Lung microvascular endothelial cell (primary cell): Measurements from ENCODE around the gene MAPK14. TPM values are rescaled to one million over a fixed set of nuclear protein-coding genes. Genes with fewer than 3 reads are reported as not detected.
"Not testable (repeated sequence)": the region's sequence is repeated elsewhere in the genome, so short reads cannot be mapped to it uniquely, and the experiment has no call there.

Experiments
- DNase-seq, 2 donors: peaks; one replicate each; pipeline versions ENCODE4 v3.0.0 to v3.0.0-alpha.2; 2010; ENCODE audit warnings: low read depth in 2 of 2
- total RNA-seq: library from RNA; depleted of rRNA; stranded (reverse); fragments of >200 nt; gene quantifications from 2 replicates; pipeline ENCODE4 v1.2.1, GENCODE V29; 2014

The MAPK14 gene
- total RNA-seq, result 29.2 and 36.5 TPM in 2 replicates

DNA sequence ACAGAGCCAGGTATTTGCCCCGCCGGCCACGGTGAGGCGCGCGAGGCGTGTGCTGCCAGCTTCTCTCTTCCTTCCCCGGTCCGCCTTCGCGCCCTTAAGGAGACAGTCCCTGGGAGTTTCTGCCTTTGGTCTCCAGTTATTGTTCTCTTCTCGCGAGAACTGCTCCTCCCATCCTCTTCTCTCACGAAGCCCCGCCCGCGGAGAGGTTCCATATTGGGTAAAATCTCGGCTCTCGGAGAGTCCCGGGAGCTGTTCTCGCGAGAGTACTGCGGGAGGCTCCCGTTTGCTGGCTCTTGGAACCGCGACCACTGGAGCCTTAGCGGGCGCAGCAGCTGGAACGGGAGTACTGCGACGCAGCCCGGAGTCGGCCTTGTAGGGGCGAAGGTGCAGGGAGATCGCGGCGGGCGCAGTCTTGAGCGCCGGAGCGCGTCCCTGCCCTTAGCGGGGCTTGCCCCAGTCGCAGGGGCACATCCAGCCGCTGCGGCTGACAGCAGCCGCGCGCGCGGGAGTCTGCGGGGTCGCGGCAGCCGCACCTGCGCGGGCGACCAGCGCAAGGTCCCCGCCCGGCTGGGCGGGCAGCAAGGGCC, at the start of gene MAPK14:
Gene MAPK14 (plus strand): TSS at position 308 of the 587 bp plus-strand sequence. CDS start 350 bp downstream, outside the sequence.
- DNase-seq, result peak; percentile 99 to 100

DNA sequence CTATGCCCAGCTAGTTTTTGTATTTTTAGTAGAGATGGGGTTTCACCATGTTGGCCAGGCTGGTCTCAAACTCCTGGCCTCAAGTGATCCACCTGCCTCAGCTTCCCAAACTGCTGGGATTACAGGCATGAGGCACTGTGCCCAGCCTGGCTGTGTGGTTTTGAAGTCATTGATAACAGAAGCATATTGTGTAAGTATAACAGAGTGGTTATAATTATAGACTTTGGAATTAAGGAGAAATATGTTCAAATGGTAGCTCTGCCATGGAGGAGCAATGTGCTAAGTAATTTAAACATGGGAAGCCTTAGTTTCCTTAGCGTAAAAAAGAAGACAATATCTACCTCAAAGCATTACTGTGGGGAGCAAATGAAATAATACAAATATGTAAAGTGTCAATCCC, 47.5 kb upstream of the MAPK14 start:
- DNase-seq, result not testable (repeated sequence)

DNA sequence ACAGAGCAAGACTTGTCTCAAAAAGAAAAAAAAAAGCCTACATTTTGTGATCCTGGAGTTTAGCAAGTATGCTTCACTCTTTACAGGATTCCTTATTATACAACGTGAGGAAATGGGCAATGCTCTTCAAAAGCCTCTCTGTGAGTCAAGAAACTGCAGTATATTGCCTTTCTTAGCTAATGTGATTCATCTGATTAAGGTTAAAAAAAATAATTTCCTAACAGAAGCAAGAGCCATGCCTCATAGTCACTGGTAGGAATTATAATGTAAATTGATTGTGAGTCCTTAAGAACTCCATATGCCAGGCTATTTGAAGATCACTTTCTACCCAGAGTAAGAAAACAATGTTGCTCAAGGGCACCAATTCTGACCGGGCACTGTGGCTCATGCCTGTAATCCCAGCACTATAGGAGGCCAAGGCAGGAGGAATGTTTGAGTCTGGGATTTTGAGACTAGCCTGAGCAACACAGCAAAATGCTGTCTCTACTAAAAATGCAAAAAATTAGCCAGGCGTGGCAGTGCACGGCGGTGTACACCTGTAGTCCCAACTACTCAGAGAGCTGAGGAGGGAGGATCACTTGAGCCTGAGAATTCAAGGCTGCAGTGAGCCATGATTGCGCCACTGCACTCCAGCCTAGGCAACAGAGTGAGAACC, 46.5 kb upstream of the MAPK14 start:
- no peak for DNase-seq

DNA sequence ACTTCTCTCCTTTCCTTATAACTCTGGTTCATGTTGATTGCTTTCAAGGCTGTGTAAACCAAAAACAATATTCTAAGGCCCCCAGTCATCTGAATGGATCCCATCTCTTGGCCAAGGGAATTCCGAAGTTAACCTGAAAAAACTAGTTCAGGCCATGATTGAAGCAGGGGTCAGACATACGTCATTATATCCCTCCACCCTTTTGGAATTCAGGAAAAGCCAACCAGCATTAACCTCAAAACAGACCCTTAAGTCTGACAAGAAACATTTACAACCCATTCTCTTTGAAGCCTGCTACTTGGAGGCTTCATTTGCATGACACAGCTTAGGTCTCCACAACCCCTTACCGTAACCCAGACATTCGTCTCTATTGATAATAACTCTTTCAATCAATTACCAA, 42.9 kb upstream of the MAPK14 start:
- no peak for DNase-seq

DNA sequence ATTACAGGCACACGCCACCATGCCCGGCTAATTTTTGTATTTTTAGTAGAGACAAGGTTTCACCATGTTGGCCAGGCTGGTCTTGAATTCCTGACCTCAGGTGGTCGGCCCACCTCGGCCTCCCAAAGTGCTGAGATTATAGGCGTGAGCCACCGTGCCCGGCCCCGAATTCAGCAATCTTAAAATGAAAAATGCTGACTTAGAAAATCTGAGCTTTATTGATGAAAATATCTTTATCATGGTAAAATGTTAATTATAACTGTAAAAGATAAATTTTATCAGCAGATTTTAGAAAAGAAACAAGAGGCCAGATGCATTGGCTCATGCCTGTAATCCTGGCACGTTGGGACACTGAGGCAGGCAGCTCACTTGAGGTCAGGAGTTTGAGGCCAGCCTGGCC, 39.6 kb upstream of the MAPK14 start:
- not testable (repeated sequence) for DNase-seq

DNA sequence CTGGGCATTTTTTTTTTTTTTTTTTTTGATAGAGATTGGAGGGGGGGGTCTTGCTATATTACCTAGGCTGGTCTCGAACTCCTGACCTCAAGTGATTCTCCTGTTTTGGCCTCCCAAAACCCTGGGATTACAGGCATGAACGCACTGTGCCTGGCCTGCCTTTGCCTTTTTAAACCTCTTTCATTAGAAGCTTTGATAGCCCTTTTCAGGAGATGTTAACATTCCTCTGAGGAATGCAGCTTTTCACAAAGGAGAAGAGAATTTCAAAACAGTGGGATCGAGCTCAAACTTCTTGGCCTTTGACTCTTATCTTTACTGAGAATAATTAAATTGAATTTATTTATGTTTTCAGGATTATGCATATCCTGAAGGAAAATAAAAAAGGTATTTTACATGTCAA, 34.5 kb upstream of the MAPK14 start:
- no peak for DNase-seq

DNA sequence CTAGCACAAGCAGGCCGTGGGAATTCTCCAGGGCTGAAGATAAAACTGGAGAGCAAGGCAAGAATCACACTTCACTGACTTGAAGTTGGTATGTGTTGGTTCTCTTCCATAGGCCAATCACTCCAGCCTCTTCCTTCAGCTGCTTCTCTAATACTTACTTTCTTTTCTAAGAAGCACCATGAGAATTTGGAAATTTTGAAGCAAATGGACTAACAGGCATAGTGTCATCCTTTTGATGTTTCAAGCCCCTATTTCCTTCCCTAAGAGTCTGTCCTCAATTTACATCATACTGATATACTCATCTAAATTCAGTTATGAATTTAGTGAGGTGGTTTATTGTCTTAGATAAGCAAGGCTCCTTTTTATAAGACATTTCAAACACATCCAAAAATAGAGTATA, 27.2 kb upstream of the MAPK14 start:
- DNase-seq, result no peak

DNA sequence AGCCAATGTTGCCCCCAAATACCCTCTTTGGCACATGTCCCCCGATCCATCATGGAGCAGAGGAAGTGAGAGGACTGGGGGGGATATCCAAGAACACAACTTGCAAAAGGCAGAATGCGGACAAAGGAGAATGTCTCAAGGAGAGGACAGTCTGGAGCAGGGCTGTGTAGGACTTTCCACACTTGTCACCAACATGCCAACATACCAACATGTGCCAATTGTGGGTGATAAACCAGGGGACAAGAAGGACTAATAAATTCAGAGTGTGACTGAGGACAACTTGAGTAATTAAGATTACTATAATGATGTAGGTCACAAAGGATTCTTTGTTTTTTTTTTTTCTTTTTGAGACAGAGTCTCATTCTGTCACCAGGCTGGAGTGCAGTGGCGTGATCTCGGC, 11.9 kb upstream of the MAPK14 start:
- no peak for DNase-seq

DNA sequence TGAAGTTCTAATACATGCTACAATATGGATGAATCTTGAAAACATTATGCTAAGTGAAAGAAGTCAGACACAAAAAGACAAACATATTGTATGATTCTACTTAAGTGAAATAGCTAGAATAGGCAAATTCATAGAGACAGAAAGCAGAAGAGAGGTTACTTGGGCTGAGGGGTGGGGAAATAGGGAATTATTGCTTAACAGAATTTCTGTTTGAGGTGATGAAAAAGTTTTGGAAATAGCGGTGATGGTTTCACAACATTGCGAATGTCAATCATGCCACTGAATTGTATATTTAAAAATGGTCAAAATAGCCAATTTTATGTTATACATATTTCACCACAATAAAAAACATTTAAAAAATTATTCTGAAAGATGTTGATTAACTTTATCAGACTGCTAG, 9.3 kb upstream of the MAPK14 start:
- DNase-seq, result no peak

DNA sequence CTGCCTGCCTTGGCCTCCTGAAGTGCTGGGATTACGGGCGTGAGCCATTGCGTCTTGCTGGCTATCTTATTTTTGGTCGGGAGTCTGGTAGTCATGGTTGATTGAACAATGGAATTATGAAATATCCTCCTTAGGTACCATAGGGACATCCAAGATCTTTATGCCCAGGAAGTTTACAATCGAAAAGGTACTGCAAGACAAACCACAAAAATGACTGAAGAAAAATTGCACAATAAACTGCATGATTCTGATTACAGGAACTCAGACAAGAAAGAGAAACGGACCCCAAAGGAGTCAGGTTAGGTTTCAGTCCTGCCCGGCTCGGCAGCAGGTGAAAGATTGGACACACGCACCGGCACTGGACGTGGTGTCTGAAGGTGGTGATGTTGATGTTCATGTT, 8.4 kb upstream of the MAPK14 start:
- no peak for DNase-seq

DNA sequence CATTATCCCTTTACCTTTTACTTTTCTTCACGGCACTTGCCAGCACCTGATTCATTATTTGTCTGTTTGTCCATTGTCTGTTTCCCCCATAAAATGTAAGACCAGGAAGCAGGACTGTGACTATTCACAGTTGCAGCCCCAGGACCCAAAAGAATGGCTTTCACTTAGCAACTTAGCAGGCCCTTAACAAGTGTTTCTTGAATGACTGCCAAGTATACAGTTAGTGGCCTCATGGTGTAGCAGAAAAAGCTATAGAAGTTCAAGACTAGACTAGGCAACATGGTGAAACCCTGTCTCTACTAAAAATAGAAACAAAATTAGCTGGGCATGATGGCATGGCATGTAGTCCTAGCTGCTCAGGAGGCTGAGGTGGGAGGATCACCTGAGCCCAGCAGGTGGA, 7.5 kb upstream of the MAPK14 start:
- no peak for DNase-seq

DNA sequence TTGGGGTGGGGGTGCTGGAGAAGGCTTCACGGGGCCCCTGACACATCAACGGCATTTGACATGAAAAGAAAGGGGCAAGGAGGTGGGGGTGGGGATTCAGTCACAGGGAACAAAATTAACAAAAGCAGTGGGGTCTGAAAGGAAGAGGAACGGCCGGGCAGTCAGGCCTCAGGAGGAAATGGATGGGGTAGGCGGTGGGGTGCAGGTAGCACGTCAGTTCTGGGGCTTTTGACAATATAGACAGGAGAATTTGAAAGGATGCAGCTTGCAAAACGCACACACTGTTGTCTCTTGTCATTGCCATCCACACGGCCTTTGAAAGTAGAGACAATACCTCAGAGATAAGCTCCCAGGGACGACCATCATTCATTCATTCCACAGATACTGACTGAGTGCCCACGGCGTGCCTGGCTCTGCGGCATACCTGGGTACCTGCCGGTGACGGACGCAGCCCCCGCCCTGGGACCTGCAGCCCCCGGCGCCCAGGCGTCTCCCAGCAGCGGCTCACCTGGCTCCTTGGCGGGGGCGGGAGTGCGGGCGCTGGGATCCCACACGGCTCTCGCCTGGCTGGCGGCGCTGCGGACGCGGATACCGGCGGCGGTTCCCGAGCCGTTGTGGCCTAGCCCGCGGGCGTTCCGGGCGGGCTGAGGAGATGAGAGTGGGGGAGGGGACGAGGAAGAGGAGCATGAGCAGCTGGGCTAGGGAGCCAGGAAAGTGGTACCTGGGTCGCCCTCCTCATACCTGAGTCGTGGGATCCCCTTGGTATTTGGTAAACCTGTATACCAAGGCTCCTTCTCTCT, 3.4 kb upstream of the MAPK14 start, which contains the start of gene SLC26A8:
Gene SLC26A8 (minus strand): TSS at position 646 of the 800 bp plus-strand sequence. CDS start 4,934 bp downstream, outside the sequence.
- DNase-seq, result no peak

DNA sequence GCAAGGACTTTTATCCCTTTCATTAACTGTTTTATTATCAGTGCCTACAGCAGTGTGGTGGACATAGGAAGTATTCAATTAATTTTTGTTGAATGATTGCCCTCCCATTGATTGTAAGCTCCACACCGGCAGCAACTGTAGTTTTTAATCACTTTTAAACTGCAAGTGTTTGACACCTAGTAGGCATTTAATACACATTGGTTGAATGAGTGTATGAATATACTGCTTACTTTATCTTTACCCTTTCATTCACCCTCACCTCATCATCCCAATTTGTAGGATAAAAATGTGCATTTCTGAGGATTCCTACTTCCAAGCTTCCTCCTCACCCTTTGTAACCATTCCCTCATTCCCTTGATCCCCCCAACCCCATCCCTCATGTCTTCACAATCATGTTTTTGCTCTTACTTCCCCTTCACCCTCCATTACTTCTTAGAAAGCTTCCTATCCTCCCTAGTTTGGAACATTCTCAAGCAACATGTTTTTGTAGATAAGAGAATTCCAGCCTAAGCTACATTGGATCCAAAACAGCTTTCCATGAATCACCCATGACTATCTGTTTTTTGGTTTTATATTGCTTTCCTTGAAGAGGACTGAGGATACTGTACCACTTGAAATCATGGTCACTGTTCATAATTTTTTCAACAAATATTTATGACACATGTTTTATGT, 2.2 kb upstream of the MAPK14 start:
- DNase-seq, result peak in 1 of 2 donors; percentile 9

DNA sequence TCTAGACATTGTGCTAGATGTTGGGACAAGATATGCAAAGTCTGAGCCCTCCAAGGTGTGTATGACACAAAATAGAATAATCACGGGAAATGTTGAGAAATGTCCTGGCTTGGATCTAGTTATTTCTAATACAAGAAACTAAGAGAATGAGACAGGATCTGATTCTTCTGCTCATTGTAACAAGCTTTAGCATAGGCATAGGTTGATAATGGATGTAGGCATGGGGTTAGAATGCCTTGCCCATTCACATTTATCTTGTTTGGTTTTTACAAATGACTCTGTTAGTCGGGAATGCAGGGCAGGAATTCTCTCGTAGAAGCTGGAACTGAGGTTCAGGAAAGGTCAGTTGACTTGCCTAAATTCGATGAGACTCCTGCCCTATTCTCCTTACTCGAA, 1.7 kb upstream of the MAPK14 start:
- DNase-seq, result peak; percentile 6 to 13

DNA sequence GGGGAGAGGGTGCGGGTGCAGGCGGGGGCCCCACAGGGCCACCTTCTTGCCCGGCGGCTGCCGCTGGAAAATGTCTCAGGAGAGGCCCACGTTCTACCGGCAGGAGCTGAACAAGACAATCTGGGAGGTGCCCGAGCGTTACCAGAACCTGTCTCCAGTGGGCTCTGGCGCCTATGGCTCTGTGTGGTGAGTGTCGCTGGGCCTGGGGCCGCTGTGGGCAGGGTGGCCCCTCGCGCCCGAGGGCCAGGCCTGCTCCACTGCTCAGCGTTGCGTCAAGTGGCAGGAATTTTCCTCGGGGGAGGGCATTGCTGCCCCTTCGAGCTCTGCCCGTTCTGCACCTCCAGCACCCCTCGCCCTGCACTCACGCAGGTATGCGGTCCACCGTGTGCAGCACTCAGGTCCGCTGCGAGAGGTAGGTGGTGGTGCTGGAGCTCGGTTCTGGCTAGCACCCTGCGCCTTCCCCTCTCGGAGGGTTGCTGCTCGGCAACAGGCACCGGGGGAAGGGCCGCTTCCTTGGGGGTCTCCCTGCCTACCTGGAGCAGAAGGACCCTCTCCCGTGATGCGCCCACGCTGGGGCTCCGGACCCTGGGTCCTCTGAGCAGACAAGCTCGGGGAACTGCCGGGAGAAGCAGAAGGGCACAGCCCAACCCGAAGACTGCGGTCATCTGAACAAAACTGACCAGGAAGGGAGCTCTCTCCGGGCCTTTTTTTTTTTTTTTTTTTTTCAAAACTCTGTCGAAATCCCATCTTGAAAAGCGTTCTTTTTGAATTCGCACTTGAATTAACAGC, 674 bp downstream of the MAPK14 start:
- DNase-seq, result peak; percentile 27 to 39

DNA sequence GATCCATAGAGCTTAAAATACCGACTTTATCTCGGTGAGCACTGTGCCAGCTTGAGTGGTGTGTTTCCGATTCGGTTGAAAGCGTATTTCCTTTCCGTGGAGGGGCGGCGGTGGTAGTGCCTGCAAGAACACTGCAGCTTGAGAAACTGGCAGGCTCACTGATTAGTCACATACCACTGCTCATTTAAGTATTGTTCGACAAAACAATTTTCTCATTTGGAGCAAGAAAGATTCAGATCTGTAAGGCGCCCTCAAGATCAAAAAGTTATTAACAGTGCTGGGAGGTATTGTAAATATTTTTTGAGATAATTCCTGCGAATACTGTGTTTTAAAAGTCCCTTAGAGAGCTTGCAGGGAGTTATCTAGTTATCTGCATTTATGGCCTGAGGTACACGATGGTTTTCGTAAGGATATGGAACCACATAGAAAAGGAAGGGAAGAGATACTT, 1.3 kb downstream of the MAPK14 start:
- peak; percentile 71 to 92 for DNase-seq

DNA sequence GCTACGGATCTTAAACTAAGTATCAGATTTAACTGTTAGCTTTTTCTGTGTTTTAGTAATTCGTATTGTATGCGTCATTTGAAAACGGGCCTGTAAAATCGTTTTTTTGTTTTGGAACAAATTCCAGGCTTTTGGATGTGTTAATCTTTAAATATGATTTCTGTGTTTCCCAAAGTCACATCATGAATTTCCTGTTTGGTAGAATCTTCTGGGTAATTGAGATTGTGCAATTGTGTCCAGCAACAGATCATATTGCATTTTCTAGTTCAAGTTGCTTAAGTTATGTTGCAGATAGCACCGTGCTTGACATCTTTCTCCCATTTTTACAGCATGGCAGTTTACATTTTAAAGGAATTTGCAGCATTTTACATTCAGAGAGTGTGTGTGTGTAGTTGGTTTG, 1.9 kb downstream of the MAPK14 start:
- DNase-seq, result peak; percentile 43 to 61

DNA sequence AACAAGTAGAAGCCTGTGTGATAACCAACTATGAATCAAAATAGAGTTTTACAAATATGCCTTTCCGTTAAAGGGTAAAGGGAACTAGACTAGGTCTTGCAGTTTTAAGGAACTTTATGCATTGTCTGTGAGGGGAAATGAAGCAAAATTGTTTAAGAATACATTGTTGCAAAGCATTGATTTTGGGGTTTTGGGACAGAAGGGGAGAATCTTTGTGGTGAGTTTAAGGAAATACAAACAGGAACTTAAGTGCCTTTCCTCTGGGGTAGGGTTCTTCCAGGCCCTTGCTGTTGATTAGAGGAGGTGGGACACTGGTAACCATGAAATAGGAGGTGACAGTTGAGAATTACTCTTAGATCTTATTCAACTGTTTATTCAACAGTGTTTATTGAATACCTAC, 4.7 kb downstream of the MAPK14 start:
- no peak for DNase-seq

DNA sequence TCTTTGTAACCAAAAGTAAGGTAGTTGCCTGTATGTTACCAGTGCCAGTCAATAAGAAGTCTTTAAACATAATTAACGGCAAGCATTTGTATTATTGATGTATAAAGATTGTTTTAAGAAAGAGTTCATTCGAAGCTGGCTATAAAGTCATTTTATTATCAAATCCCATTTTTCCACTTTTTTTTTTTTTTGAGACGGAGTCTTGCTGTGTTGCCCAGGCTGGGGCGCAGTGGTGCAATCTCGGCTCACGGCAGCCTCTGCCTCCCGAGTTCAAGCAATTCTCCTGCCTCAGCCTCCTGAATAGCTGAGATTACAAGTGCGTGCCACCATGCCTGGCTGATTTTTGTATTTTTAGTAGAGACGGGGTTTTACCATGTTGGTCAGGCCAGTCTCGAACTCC, 5.5 kb downstream of the MAPK14 start:
- DNase-seq, result not testable (repeated sequence)

DNA sequence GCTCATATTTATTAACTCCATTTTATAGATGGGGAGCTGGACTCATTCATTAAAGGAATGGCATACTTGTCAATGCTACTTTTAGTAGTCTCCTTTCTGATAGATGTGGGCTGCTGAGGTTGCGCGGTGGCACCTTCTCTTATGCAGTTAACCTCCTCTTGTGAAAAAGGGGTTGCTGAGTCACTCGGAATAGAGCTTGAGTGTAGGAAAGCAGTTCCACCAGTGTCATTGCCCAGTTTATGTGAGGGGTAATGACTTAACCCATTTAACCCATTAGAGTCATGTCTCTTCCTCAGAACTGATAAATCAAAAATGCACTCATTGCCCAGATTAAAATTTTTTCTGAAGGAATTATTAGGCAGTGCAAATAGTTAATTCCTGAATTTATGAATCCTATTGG, 6.3 kb downstream of the MAPK14 start:
- DNase-seq, result peak in 1 of 2 donors; percentile 23

DNA sequence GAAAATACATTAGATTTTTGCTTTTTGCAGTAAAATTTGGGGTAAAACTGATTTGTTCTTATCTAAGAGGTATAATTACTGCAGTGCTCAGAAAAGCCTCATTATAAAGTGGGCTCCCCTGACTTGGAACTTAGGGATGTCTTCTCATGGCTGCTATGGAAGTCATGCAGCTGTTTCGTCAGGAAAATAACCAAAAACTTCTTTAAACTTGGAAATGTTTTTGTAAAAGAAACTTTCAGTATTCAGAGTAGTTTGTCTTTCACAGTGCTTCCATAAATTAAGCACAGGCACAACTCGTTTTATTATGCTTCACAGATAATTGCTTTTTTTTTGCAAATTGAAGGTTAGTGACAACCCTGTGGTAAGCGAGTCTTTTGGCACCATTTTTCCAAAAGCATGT, 6.8 kb downstream of the MAPK14 start:
- no peak for DNase-seq
